Activated B cell treated with CpG ODN at 0.5 μM for 24 hours (primary cell): Measurements from ENCODE around the gene NPRL2. TPM values are rescaled to one million over a fixed set of nuclear protein-coding genes. Genes with fewer than 3 reads are reported as not detected.

Experiments
- ATAC-seq: fragments of 200-7000 bp; cut with Tn5 transposase; one replicate; pipeline ENCODE4 v1.10.0; 2021; ENCODE audit warnings: low read depth, mild to moderate bottlenecking, moderate library complexity
- CTCF ChIA-PET: fragments of 350-600 bp; sonication (Branson Sonifier 250); formaldehyde crosslinking; loops from one replicate; lab custom pipeline; 2021; ENCODE audit warnings: antibody characterized with exemption; lab: Charles Lee
- POLR2A ChIA-PET: fragments of 350-600 bp; sonication (Branson Sonifier 250); formaldehyde crosslinking; loops from one replicate; lab custom pipeline; 2021; ENCODE audit warnings: antibody characterized with exemption; lab: Charles Lee
- DNase-seq: peaks from one replicate; pipeline ENCODE4 v3.0.0; 2022
- H3K27ac Mint-ChIP-seq: one replicate; pipeline ENCODE4 v1.8.0; 2020; ENCODE audit warnings: mixed read lengths
- H3K27me3 Mint-ChIP-seq: one replicate; pipeline ENCODE4 v1.8.0; 2021; ENCODE audit warnings: mixed read lengths
- H3K36me3 Mint-ChIP-seq: one replicate; pipeline ENCODE4 v1.8.0; 2021; ENCODE audit warnings: low read depth, mixed read lengths
- H3K4me1 Mint-ChIP-seq: one replicate; pipeline ENCODE4 v1.8.0; 2021; ENCODE audit warnings: mixed read lengths
- H3K4me3 Mint-ChIP-seq: one replicate; pipeline ENCODE4 v1.8.0; 2020; ENCODE audit warnings: mild to moderate bottlenecking, mixed read lengths
- H3K9me3 Mint-ChIP-seq: one replicate; pipeline ENCODE4 v1.8.0; 2020; ENCODE audit warnings: mixed read lengths
- intact Hi-C: fragments of 100-400 bp; cut with micrococcal nuclease; formaldehyde crosslinking; loops from one replicate; pipeline ENCODE4 v1.15.1; 2024
- total RNA-seq: library from RNA; stranded (reverse); gene quantifications from 2 replicates; pipeline ENCODE4 v1.2.3, GENCODE V29; 2022
- TF ChIP-seq, protein P1 (sequence below): fragments of 200-600 bp; IDR thresholded peaks from one replicate; pipeline ENCODE4 v1.8.0; 2022; ENCODE audit warnings: antibody characterized with exemption, mild to moderate bottlenecking

The NPRL2 gene
- total RNA-seq, 1 donor from 2014 or later: 23.6 TPM

DNA sequence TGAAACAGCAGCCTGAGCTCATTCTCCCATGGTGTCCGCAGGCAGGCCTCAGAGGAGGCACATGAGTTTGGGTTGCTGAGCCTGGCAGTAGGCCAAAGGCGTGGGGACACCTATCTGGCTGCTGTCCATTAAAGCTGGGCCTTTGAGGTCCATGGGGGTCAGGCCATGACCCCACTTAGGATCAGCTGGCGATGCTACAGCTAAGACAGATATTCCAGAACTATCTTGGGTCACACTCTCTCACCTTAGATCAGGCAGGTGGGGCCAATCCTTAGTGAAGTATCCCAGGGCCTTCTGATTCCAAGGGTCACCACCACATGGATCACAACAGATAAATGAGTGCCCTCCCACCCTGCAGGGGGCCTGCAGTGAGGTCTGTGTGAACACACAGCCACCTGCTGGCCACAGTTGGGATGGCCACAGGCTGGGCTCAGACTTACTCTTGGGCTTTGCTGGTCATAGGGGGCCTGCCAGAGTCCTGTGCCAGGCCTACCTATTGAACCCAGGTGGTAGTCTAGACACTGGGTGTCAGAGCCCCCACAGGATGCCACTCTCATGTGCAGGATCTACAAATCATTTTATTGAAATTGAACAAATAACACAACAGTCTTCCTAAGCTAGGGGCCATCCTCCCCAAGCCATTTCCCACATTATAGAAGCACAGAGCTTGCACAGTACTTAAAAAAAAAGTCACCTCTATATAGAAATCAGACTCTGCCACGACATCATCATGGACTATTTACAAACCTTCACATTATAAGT, 26.0 kb downstream of the NPRL2 start:
- DNase-seq (peak; percentile 58), ATAC-seq (peak; percentile 27)

DNA sequence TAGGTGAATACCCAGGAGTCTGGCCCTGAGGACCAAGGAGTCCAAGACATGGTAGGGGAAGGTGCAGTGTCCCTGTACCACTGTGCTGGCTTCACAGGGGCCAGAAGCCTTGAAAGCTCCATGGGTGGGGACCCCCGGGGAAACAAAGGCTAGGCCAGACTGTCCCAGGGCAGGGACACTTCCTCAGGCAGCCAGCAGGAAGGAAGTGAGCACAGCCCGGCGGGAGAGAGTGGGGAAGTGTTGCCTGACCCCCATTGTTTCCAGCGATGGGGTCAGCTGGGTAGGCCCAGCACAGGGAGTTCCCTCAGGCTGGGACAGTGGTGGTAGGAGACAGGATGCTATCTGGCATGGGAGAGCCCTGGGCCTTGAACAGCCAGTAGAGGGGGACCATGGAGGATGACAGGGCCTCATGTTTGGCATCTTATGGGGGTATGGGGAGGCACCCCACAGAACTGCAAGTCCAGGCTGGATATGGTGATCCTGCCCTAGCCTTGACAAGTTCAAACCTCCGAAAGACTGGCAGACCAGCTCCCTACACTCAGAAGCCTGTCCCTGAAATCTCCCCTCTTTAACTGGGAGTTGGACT, 26.9 kb downstream of the NPRL2 start:
- TF ChIP-seq, protein P1, sequence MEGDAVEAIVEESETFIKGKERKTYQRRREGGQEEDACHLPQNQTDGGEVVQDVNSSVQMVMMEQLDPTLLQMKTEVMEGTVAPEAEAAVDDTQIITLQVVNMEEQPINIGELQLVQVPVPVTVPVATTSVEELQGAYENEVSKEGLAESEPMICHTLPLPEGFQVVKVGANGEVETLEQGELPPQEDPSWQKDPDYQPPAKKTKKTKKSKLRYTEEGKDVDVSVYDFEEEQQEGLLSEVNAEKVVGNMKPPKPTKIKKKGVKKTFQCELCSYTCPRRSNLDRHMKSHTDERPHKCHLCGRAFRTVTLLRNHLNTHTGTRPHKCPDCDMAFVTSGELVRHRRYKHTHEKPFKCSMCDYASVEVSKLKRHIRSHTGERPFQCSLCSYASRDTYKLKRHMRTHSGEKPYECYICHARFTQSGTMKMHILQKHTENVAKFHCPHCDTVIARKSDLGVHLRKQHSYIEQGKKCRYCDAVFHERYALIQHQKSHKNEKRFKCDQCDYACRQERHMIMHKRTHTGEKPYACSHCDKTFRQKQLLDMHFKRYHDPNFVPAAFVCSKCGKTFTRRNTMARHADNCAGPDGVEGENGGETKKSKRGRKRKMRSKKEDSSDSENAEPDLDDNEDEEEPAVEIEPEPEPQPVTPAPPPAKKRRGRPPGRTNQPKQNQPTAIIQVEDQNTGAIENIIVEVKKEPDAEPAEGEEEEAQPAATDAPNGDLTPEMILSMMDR: no peak
- no peak overlapping the region for H3K4me3 Mint-ChIP-seq
- no peaks in the 10 kb centered on the region for H3K9me3 Mint-ChIP-seq
- ATAC-seq (no peak), DNase-seq (no peak)
- H3K27me3 Mint-ChIP-seq: no peaks in the 10 kb centered on the region
- H3K36me3 Mint-ChIP-seq: peaks cover 26% of the 10 kb centered on the region
- intact Hi-C loops: loop anchor here (1.0 to 5.0 kb wide), 4 partner anchors 49 to 1606 kb away; partner anchors contain the start of gene IP6K2
- CTCF ChIA-PET: interaction anchor here (0.8 to 2.5 kb wide), 8 partner anchors 8 to 130 kb away, joined by 3 to 9 read pairs (median 4); partner anchors contain the start of genes HYAL3 and NAA80
- peaks cover 41% of the 10 kb centered on the region for H3K4me1 Mint-ChIP-seq
- POLR2A ChIA-PET: interaction anchor here (0.9 to 9.7 kb wide), 3 partner anchors 11 to 24 kb away, joined by 4 to 167 read pairs (median 9); partner anchors contain the start of genes HYAL3, NAA80 and RASSF1
- peak overlapping the region; percentile 7 for H3K27ac Mint-ChIP-seq

More for the DNA sequence above, 26.0 kb downstream of the NPRL2 start:
- ChIA-PET CTCF (interaction anchor here (0.8 to 2.2 kb wide), 6 partner anchors 12 to 130 kb away, joined by 3 to 9 read pairs (median 4); partner anchors contain the start of genes HYAL3 and NAA80), POLR2A (interaction anchor here (0.9 to 9.7 kb wide), 3 partner anchors 10 to 25 kb away, joined by 4 to 167 read pairs (median 9); partner anchors contain the start of genes HYAL3, NAA80 and RASSF1)
- Mint-ChIP-seq H3K27me3 (no peaks in the 10 kb centered on the region), H3K27ac (no peak overlapping the region), H3K4me3 (peak overlapping the region; percentile 28), H3K4me1 (peaks cover 36% of the 10 kb centered on the region), H3K9me3 (no peaks in the 10 kb centered on the region), H3K36me3 (peaks cover 30% of the 10 kb centered on the region)
- TF ChIP-seq, protein P1: no peak
- intact Hi-C loops: loop anchor here (1.0 to 5.0 kb wide), 4 partner anchors 50 to 1607 kb away; partner anchors contain the start of gene IP6K2

DNA sequence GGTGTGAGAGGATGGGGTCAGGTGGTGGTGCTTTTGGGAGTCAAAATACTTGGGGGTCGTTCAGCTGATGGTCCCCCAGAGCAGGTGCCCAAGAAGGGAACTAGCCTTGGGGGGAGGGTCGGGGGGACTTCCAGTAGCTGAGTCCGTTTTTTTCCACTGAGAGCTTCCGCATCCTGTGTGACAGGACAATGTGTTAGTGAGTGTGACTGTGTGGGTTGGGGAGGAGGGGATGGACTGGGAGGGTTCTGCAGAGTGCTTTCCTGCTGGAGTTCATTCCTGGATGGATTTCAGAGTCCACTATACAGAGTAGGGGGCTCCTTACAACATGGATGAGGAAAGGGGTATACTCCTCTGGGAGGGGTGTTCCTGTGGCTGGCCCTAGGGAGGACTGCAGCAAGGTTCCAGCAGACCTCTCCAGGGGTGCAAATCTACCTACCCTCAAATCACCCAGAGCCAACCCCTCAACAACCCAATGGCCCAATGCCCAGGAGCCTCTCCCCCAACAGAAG, 27.4 kb downstream of the NPRL2 start:
- ChIA-PET CTCF (interaction anchor here (1.0 to 2.5 kb wide), 3 partner anchors 9 to 24 kb away, joined by 3 to 9 read pairs (median 8); partner anchors contain the start of genes HYAL3 and NAA80), POLR2A (interaction anchor here (1.6 to 9.7 kb wide), 3 partner anchors 15 to 25 kb away, joined by 9 to 167 read pairs (median 20); partner anchors contain the start of genes HYAL3, NAA80 and RASSF1)
- Mint-ChIP-seq H3K27me3 (no peaks in the 10 kb centered on the region), H3K27ac (peak overlapping the region; percentile 7), H3K36me3 (peaks cover 22% of the 10 kb centered on the region), H3K4me1 (peaks cover 41% of the 10 kb centered on the region), H3K9me3 (no peaks in the 10 kb centered on the region), H3K4me3 (no peak overlapping the region)
- TF ChIP-seq, protein P1: no peak
- intact Hi-C loops: loop anchor here (5.0 kb wide), 1 partner anchor 1606 kb away; the partner anchor contains the start of gene IP6K2
- DNase-seq (no peak), ATAC-seq (no peak)

DNA sequence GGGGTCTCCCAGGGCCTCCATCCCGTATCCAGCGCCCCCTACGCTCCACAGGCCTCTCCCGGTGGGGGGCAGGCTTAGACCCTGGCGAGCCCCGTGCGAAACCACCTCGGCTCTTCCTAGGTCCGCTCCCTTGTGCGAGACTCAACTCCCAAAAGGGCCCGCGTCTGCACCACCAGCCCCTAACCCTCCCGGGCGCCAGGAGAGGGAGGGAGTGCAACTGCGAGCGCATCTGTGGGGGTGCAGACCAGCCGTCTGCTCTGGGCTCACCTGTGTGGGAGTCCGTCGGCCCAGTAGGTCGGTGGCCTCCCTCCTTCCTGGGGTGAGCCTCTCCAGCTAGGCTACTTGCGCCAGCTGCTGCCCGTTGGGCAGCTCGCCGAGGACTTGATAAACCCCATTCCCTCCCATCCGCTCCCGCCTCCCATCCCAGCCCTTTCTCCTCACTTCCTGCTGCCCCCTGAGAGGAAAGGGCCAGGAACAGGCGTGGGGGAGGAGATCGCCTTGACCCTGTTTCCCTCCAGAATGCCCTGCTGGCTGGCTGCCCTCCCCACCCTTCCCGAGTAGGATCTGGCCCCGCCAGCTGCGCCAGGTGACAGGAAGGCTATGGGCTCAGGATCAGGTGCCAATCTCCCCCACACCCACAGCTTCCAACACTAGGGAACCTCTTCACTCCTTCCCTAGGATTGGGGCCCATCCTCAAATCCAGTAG, 28.0 kb downstream of the NPRL2 start, which contains the start of gene HYAL2:
HYAL2 (minus strand) TSS at position 360 of the 706 bp plus-strand sequence. CDS start 2,256 bp downstream, outside the sequence.
- DNase-seq (no peak), ATAC-seq (no peak)
- H3K36me3 Mint-ChIP-seq: peaks cover 20% of the 10 kb centered on the region
- peak within 1 kb of the TSS; percentile 98 for H3K27ac Mint-ChIP-seq
- no peaks in the 10 kb centered on the region for H3K9me3 Mint-ChIP-seq
- H3K4me1 Mint-ChIP-seq: peaks cover 40% of the 10 kb centered on the region
- CTCF ChIA-PET: interaction anchor here (2.0 to 2.5 kb wide), 2 partner anchors 15 to 23 kb away, joined by 8 to 9 read pairs; partner anchors contain the start of genes HYAL3 and NAA80
- intact Hi-C loops: loop anchor here (5.0 kb wide), 1 partner anchor 1605 kb away; the partner anchor contains the start of gene IP6K2
- POLR2A ChIA-PET: interaction anchor here (1.2 to 9.7 kb wide), 3 partner anchors 16 to 86 kb away, joined by 3 to 167 read pairs (median 20); partner anchors contain the start of genes HYAL3, NAA80 and RASSF1
- TF ChIP-seq, protein P1: no peak
- no peaks in the 10 kb centered on the region for H3K27me3 Mint-ChIP-seq
- peak within 1 kb of the TSS; percentile 87 for H3K4me3 Mint-ChIP-seq
